Ovary (tissue), 9 donors: ENCODE results near the gene PTH1R. TPM values are rescaled to one million over a fixed set of nuclear protein-coding genes. Genes with fewer than 3 reads are reported as not detected.

Source experiments
- DNase-seq, 5 donors: peaks; one replicate each; pipeline ENCODE4 v3.0.0-alpha.2; 2019 to 2020
- H3K27ac ChIP-seq, 2 donors: fragments of 200-600 bp; one replicate each; pipeline versions ENCODE4 v1.5.1 to v1.8.0; 2019 to 2022
- H3K27me3 ChIP-seq: fragments of 200-600 bp; one replicate; pipeline ENCODE4 v1.8.0; 2022
- H3K36me3 ChIP-seq: fragments of 200-600 bp; sonication (generic); one replicate; pipeline ENCODE4 v1.5.1; 2019
- H3K4me1 ChIP-seq: one replicate; pipeline ENCODE4 v1.8.1; 2013; ENCODE audit warnings: mild to moderate bottlenecking, moderate library complexity; ENCODE audit not compliant: insufficient read depth
- H3K4me3 ChIP-seq: fragments of 200-600 bp; sonication (generic); one replicate; pipeline ENCODE4 v1.5.1; 2017
- H3K9me3 ChIP-seq, 2 donors: fragments of 200-600 bp in 1 of 2; sonication (generic) in 1 of 2; one replicate each; pipeline versions ENCODE4 v1.5.1 to v1.8.1; 2013 to 2019; ENCODE audit warnings: mild to moderate bottlenecking in 1 of 2, moderate library complexity in 1 of 2
- CTCF ChIP-seq, 3 donors: fragments of 450-650 bp in 2 of 3; fragments of 200-600 bp in 1 of 3; IDR thresholded peaks; one replicate each; pipeline versions ENCODE4 v1.5.1 to v1.8.0; 2016 to 2022; ENCODE audit warnings: antibody characterized with exemption in 3 of 3, mild to moderate bottlenecking in 1 of 3
- EP300 ChIP-seq: sonication (generic); formaldehyde crosslinking; IDR thresholded peaks from one replicate; pipeline ENCODE4 v1.6.1; 2017; ENCODE audit warnings: antibody characterized with exemption
- POLR2A ChIP-seq: fragments of 450-650 bp; IDR thresholded peaks from one replicate; pipeline ENCODE4 v1.6.1; 2017; ENCODE audit warnings: antibody characterized with exemption, mild to moderate bottlenecking, moderate library complexity
- WGBS, 3 donors: extraction: QIAGEN DNeasy Blood & Tissue Kit in 1 of 3; methylation state at CpG; one replicate each; pipeline versions ENCODE4 v1.1.5 to v1.1.7; 2013 to 2017; 5-methylcytosine and 5-hydroxymethylcytosine counted together
- intact Hi-C, 4 donors: fragments of 100-400 bp; cut with DNase I; formaldehyde crosslinking; loops; one replicate each; pipeline versions ENCODE4 v1.11.0 to v1.15.1; 2022 to 2023
- polyA plus RNA-seq, 2 donors: library from polyadenylated mRNA; stranded (reverse); fragments of 200-250 nt in 1 of 2; fragments of 350-450 nt in 1 of 2; fragmentation: Illumina TruSeq in 1 of 2; extraction: RNeasy Lipid Tissue Mini Kit (QIAGEN cat#74804) in 1 of 2; gene quantifications; one replicate each; pipeline ENCODE4 v1.2.3, GENCODE V29; 2013 to 2014
- total RNA-seq, 7 donors: library from RNA; depleted of rRNA in 2 of 7; stranded (reverse); fragments of >200 nt in 2 of 7; fragmentation: NEBNext Ultra II Directional in 3 of 7; extraction: Animal tissue kit (Norgen Biotek cat#: 25700) in 3 of 7; gene quantifications; one replicate each; pipeline versions ENCODE4 v1.1.0 to v1.2.4, GENCODE V29; 2016 to 2023
- donor health status: DM: no; HTN: no; CAD: no; lungs with moderate emphysema.
- donor health status: DM: no; HTN: no; CAD: no.
- donor health status: Bipolar disorder and iron deficiency.
- donor health status: DM: yes; HTN: yes; CAD: no.
- donor health status: DM: no; HTN: no; CAD: no.
- donor health status: DM: yes; HTN: yes; CAD: no.

PTH1R gene
- total and polyA plus RNA-seq, 9 donors: 3.8 to 23.9 (median 12.3) TPM

- 57 to 69% (median 59%) methylated on average over 2 of the region's 2 CpGs for WGBS, 3 donors
- Histone ChIP-seq H3K27ac (no peak overlapping the region), H3K36me3 (no peaks in the 10 kb centered on the region), H3K4me1 (no peaks in the 10 kb centered on the region), H3K9me3 (no peaks in the 10 kb centered on the region), H3K27me3 (no peaks in the 10 kb centered on the region), H3K4me3 (no peak overlapping the region)
- intact Hi-C loops: no loop called here
- no peak for DNase-seq
- TF ChIP-seq EP300: no peak
- TF ChIP-seq CTCF (IDR thresholded peaks at IDR 0.05): no peak
- no peak for TF ChIP-seq POLR2A
Measured at GRCh38 chr3:46838301-46838700, 39.2 kb upstream of the PTH1R start.

DNA sequence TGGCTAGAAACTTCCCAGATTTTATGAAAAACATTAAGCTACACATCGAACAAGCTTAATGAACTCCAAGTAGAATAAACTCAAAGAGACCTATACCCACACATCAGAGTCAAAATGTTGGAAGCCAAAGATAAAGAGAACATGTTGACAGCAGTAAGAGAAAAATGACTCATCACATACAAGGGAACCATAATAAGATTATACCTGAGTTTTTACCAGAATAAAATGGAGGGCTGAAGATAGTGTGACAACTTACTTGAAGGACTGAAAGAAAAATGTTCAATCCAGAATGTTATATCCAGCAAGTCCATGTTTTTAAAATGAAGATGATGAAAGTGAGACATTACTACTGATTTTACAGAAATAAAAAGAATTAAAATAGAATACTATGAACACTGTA lies 37.0 kb upstream of the PTH1R start:
- 93 to 96% (median 95%) methylated on average over 1 of the region's 1 CpG for WGBS, 3 donors
- H3K27me3 ChIP-seq: no peaks in the 10 kb centered on the region
- H3K27ac ChIP-seq: no peak overlapping the region
- no peaks in the 10 kb centered on the region for H3K9me3 ChIP-seq
- no peak overlapping the region for H3K4me3 ChIP-seq
- no peaks in the 10 kb centered on the region for H3K36me3 ChIP-seq
- DNase-seq: no peak
- TF ChIP-seq CTCF (IDR thresholded peaks at IDR 0.05): no peak
- no peak for TF ChIP-seq POLR2A
- TF ChIP-seq EP300: no peak
- H3K4me1 ChIP-seq: peaks cover 4% of the 10 kb centered on the region
- intact Hi-C loops: no loop called here

- H3K4me1 ChIP-seq: peaks cover 12% of the 10 kb centered on the region
- no peaks in the 10 kb centered on the region for H3K27me3 ChIP-seq
- no peak overlapping the region for H3K4me3 ChIP-seq
- no peak for TF ChIP-seq POLR2A
- TF ChIP-seq CTCF (IDR thresholded peaks at IDR 0.05): no peak
- TF ChIP-seq EP300: no peak
- intact Hi-C loops: no loop called here
- H3K36me3 ChIP-seq: no peaks in the 10 kb centered on the region
- WGBS, 3 donors: 92 to 96% (median 93%) methylated on average over 3 of the region's 3 CpGs
- H3K9me3 ChIP-seq: no peaks in the 10 kb centered on the region
- no peak overlapping the region for H3K27ac ChIP-seq
- no peak for DNase-seq
Measured at GRCh38 chr3:46843508-46843907, 34.0 kb upstream of the PTH1R start.

DNA sequence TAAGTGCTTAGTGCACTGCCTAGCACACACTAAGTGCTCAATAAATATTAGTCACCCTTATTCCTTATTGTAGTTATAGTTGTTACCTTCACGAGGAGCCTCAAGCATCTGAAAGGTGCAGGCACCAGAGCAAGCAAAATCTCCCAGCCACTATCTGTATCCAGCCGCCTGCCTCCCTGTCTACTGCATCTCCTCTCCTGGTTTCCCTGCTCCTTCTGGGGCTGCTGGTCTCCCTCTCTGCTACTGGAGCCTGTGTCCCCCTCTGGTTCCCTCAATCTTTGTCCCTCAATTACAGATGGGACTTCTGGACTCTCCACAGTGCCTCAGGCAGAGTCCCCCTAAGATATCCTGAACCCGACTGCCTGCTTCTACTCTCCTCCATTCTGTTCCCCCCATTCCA lies 33.1 kb upstream of the PTH1R start:
- no peak for DNase-seq
- H3K27me3 ChIP-seq: no peaks in the 10 kb centered on the region
- TF ChIP-seq POLR2A (no peak), EP300 (no peak), CTCF (IDR thresholded peaks at IDR 0.05) (no peak)
- H3K9me3 ChIP-seq: no peaks in the 10 kb centered on the region
- WGBS, 3 donors: 61 to 73% (median 68%) methylated on average over 3 of the region's 3 CpGs
- no peaks in the 10 kb centered on the region for H3K36me3 ChIP-seq
- H3K4me1 ChIP-seq: peaks cover 12% of the 10 kb centered on the region
- no peak overlapping the region for H3K27ac ChIP-seq
- H3K4me3 ChIP-seq: no peak overlapping the region
- intact Hi-C loops: no loop called here
